Measurements from ENCODE around the gene EXOC4.

- TF ChIP-seq POLR2A (IDR thresholded peaks at IDR 0.05; ENCODE audit: low read length) (no peak), GATA1 (IDR thresholded peaks at IDR 0.05; ENCODE audit: low read depth, low read length) (no peak)
Observed at GRCh38 chr7:134070673-134071072, 817.8 kb downstream of the EXOC4 start.

Data from erythroblast (primary cell).